Activated CD4-positive, alpha-beta T cell treated with anti-CD3 and anti-CD28 coated beads, Interleukin-10, Interleukin-2, amounts not matched to agents 100 ng/mL and 50 ng/mL, durations not matched to agents 16 hours and 8 hours (primary cell): ENCODE measurements around the gene ITGB6.

Source experiments
- DNase-seq: peaks from one replicate; pipeline ENCODE4 v3.0.0-alpha.2; 2020

The ITGB6 gene

GRCh38 chr2:160076914-160077313, 123.2 kb downstream of the ITGB6 start:
- no peak for DNase-seq

GRCh38 chr2:160076241-160076640, 123.8 kb downstream of the ITGB6 start:
- DNase-seq, result no peak

GRCh38 chr2:160075171-160075570, 124.9 kb downstream of the ITGB6 start:
- DNase-seq, result no peak

GRCh38 chr2:160073284-160073888, 126.7 kb downstream of the ITGB6 start:
- DNase-seq, result no peak

GRCh38 chr2:160068906-160069305, 131.2 kb downstream of the ITGB6 start:
- no peak for DNase-seq

GRCh38 chr2:160064916-160065315, 135.2 kb downstream of the ITGB6 start:
- no peak for DNase-seq

GRCh38 chr2:160063879-160064612, 136.0 kb downstream of the ITGB6 start:
- no peak for DNase-seq

GRCh38 chr2:160063271-160063670, 136.8 kb downstream of the ITGB6 start:
- no peak for DNase-seq

- no peak for DNase-seq
Measured at GRCh38 chr2:160062292-160063005, 137.6 kb downstream of the ITGB6 start, which contains the start of gene PLA2R1. TSS of gene PLA2R1 (minus strand) at chr2:160062615. CDS start at chr2:160062403, 212 bp downstream.

- DNase-seq, result no peak
Measured at GRCh38 chr2:160061944-160062291, 138.2 kb downstream of the ITGB6 start.

GRCh38 chr2:160061533-160061932, 138.5 kb downstream of the ITGB6 start:
- DNase-seq, result no peak

- DNase-seq, result no peak
Measured at GRCh38 chr2:160060297-160060696, 139.8 kb downstream of the ITGB6 start.

- DNase-seq, result no peak
Measured at GRCh38 chr2:160057356-160057755, 142.7 kb downstream of the ITGB6 start.

- DNase-seq, result no peak
Measured at GRCh38 chr2:160055726-160056108, 144.4 kb downstream of the ITGB6 start.

- DNase-seq, result no peak
Measured at GRCh38 chr2:160054984-160055725, 144.9 kb downstream of the ITGB6 start.

- DNase-seq, result no peak
Measured at GRCh38 chr2:160053946-160054345, 146.1 kb downstream of the ITGB6 start.

- peak; percentile 62 for DNase-seq
Measured at GRCh38 chr2:160052531-160052930, 147.5 kb downstream of the ITGB6 start.

GRCh38 chr2:160051371-160051800, 148.7 kb downstream of the ITGB6 start:
- DNase-seq, result no peak

- DNase-seq, result no peak
Measured at GRCh38 chr2:160050147-160050546, 149.9 kb downstream of the ITGB6 start.
